MV-4-11 (cell line): Measurements from ENCODE around the gene LRRC53.

ENCODE experiments used
- DNase-seq: peaks from one replicate; lab custom pipeline; 2025; lab: John Stamatoyannopoulos, UW

The LRRC53 gene

DNA sequence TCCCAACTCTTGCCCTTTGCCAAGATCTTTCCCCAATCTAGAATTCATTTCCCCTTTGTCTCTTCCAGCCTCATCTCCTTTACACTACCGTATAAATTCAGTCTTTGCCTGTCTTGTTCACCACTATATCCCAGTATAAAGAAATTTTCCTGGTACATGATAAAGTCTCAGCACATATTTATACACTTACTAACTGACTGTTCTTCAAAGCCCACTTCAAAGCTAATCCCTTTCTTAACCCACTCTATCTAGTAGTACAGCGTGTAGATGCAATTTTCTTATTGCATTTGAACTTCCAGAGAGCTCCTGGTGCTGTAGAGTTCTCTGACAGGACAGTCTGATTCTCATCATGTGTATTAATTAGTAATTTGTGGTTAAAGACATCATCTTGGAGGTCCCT is 78.1 kb downstream of the LRRC53 start:
- DNase-seq: no peak

- DNase-seq: no peak
Measured at GRCh38 chr1:74432325-74432724, 80.1 kb downstream of the LRRC53 start.

DNA sequence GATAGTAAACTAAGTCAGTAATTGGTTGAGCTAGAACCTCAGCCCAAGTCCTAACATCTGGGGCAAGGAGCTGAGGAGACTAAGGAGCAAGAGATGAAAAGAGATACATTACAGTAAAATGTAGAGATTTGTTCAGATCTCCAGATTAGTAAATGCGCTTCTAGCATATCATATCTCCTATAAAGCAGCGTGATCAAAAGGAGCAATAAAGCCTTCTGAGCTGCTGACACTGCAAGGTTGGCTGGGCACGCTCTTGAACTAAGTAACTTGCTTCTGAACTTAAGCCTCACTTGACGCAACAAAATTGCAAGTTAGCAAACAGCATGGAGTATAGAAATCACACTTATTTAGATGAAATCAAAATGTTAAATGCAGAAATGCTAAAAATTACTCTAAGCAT is 80.9 kb downstream of the LRRC53 start:
- no peak for DNase-seq

GRCh38 chr1:74430342-74430934 is 82.0 kb downstream of the LRRC53 start:
- DNase-seq: no peak

DNA sequence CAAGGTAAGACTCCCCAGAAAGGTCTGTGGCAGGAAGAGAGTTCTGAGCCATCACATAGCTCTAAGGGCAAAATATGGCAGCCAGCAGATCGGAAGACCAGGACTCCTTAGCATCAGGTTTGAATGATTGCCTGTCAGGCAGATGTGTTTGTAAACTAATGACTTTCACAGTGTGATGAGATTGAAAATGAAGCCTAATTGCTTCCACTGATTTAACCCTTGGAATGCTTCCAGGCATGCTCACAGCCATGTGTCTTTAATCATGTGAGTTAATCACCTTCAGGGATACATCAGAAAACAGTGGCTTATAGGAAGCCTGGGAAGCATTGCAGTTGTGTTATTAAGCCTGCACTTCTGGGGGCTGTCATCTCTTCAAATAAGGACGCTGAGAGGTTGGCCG is 82.8 kb downstream of the LRRC53 start:
- DNase-seq: no peak

- DNase-seq: no peak
Measured at GRCh38 chr1:74427681-74428080, 84.7 kb downstream of the LRRC53 start.

DNA sequence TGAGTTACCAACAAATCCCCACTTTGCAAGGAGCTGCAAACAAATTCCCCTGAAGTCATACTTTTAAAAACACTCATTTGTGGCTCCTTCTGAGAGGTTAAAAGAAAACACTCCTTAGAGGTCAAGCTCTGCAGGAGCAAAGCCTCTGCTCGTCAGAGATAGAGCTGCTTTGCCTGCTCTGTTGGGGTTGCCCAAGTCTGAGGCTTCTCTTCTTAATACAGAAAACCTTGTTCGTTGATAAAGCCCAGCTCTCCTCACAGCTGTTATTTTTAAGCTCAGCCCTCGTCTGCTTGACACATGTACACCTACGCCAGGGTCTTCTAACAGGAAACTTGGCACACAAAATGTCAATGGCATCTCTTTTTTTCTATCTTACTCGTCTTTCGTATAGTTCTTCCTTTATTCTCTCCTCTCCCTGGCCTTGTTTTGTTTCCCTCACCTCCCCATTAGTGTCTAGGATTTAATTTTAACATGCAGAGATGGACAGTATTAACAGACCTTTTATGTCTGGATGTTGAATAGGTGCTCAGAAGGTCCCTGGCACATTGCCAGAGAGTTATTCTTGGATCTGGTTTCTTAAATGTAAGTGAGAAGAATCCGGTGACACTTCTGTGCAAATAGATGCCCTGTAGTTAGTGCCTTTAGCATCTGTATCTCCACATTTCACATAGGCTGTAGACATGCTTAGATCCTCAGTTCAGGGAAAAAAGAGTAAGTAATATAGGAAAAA is 86.0 kb downstream of the LRRC53 start:
- no peak for DNase-seq

- no peak for DNase-seq
Measured at GRCh38 chr1:74425676-74426075, 86.7 kb downstream of the LRRC53 start.

GRCh38 chr1:74423471-74423870 is 88.9 kb downstream of the LRRC53 start:
- no peak for DNase-seq

GRCh38 chr1:74422421-74423292 is 89.8 kb downstream of the LRRC53 start:
- no peak for DNase-seq

DNA sequence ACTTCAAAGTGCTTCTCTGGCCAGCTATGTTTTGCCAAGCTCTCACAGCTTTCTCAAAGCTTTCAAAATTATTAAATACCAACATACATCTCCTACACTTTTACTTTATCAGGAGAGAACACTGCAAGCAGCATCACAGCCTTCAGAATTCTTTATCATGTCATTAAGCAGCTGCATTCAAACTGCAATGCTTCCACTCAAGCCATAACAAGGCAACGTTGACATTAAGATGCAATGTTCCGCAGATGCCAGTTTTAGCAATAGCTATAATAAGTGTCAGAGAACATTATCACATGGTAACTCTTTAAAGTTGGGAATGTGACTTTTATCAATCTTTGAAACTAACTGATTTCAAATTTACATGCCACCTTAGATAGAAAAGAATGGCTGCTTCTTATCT is 91.9 kb downstream of the LRRC53 start:
- no peak for DNase-seq
